T-helper 22 cell (primary cell): ENCODE data around the gene SLC6A7.

ENCODE experiments used
- DNase-seq: peaks from one replicate; pipeline ENCODE4 v3.0.0-alpha.2; 2020; ENCODE audit warnings: low read depth

Gene SLC6A7

DNA sequence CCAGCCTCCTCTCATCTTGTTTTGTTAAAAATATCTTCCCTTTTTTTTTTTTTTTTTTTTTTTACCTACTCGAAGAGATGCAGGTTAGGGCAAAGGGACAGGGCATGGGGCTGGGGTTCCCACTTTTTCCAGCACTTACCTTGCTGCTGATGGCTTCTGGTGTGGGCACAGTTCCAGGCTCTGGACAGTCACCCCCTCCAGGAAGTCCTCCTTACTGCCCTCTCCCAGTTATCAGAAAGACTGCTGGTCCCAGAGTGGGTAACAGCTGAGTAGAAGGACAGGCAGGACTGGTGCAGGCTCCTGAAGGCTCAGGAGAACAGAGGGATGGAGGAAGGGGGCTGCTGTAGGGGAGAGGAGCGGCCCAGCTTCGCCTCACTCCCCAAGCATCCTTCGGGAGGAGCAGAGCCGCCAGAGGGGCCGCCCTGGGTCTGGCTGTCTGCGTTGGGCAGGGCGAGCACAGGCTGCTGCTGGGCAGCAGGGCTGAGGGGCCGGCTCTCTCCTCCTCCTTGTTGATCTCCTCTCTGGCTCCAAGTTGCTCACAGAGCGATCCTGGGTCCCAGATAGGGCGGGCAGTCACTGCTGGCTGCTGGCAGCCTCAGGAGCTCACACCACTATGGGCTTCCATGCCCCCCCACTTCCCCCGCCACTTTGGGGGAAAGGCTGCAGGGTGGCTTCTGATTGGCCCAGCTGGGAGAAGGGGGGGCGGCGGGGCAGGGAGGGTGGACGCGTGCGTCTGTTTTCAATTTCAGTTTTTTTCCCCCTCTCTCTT lies 34.4 kb upstream of the SLC6A7 start, which contains the start of gene PDGFRB:
Gene PDGFRB (minus strand): TSS at position 588 of the 769 bp plus-strand sequence. CDS start 18,798 bp downstream, outside the sequence.
- no peak for DNase-seq

DNA sequence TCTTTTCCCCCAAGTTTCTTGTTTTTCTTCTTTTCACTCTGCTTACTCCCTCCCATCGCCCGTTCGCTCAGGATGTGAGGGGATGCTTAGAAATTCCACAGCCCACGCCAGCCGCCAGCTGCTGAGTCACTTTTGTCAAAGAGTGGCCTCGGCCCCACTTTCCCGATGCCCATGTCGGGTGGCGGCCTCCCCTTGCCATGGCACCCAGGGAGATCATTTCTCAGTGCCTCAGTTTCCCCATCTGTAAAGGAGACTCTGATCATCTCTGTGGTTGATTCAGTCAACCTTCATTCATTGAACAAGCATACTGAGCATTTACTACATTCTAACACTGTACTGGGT lies 33.9 kb upstream of the SLC6A7 start:
- DNase-seq = no peak

DNA sequence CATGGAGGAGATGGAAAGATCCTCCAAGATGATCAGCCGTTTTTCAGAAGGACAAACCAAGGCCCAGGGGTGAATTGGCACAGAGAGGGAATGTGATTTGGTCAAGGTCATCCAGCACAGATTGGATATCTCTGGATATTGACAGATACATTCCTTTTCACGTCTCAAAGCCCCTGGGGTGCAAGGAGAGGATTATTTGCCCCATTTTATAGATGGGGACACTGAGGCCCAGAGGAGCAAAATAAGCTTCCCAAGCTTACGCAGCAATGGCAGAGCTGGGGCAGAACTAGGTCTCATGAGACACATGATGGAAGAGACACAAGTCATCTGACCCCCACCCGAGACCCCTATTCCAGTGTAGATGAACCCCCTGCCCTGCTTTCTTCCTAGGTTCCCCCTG lies 33.3 kb upstream of the SLC6A7 start:
- DNase-seq = no peak

DNA sequence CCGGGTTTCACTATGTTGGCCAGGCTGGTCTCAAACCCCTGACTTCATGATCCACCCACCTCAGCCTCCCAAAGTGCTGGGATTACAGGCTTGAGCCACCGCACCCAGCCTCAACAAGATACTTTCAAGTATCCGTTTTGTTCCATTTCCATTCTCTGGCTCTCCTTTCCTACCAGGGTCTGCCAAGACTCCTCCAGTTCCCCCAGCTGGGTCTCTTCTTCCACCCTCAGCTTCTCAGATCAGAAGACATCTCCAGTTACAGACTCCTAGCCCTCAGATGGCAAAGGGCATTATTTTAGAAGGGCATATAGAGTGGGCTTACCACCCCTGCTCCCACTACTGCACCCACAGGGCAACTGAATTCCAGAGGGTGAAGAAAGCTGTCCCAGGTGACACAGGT lies 32.7 kb upstream of the SLC6A7 start:
- DNase-seq = no peak

DNA sequence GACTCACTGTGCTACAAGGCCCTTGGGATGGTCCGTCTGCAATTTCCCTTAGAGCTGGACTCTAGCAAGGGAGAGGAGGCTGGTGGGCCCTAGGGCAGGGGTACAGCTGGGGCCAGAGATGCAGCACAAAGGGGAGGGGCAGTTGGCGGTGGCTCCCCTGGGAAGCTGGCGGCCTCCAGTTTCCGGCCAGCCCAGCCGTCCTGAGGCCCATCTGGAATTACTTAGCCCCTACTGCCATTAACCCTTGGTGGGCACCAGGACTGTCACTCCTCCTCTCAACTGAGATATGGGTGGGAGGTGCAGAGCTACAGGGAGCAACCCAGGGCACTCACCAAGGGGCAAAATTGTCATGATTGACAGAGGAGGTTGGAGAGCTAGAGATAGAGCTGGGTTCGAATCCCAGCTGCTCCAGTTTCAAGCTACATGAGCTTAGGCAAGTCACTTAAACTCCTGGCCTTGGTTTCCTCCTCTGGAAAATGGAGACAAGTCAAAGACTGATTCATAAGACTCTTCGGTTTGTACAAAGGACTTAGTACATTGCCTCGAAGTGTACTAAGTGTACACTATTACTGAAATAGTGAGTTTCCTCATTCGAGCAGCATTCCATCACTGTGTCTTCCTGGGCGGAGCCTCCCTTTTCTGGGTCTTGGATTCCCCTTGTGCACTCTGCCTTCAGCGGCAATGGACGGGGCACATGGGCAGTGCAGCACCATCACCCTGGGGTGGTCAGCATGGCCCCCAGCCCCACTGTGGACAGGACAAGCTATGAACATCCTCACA lies 31.5 kb upstream of the SLC6A7 start:
- DNase-seq = no peak

DNA sequence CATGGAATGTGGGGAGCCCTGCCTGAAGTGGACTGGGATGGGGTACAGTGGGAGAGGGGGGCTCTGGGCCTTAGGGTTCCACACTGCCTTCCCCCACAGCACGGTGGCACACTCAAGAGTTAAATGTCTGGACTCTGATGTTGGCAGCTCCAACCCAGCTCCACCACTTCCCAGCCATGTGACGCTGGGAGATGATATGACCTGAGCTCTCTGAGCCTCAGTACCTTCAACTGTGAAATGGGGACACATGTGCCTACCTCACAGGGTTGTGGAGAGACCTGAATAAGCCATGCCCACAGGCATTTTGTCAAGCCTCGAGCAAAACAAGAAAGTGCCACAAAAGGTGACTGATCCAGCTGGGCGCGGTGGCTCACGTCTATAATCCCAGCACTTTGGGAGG lies 30.8 kb upstream of the SLC6A7 start:
- DNase-seq = no peak

DNA sequence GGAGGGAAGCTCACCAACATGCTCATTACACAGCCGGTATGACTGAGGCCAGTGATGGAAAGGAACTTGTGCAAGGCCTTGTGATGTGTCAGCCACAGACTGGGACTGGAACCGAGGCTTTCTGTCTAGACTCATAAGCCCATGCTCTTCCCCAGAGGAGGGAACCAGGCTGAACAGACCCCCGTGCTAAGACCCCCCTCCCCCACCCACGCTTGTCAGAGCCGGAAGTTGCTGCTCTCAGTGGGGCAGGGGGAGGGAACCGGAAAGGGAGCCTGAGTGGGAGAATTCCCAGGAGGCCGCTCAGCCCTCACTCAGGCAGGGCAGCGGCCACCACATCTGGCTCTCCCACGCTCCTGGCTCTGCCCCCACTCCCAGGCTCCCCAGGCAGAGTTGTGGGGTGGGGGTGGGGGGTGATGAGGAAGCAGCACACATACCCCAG lies 30.1 kb upstream of the SLC6A7 start:
- no peak for DNase-seq

DNA sequence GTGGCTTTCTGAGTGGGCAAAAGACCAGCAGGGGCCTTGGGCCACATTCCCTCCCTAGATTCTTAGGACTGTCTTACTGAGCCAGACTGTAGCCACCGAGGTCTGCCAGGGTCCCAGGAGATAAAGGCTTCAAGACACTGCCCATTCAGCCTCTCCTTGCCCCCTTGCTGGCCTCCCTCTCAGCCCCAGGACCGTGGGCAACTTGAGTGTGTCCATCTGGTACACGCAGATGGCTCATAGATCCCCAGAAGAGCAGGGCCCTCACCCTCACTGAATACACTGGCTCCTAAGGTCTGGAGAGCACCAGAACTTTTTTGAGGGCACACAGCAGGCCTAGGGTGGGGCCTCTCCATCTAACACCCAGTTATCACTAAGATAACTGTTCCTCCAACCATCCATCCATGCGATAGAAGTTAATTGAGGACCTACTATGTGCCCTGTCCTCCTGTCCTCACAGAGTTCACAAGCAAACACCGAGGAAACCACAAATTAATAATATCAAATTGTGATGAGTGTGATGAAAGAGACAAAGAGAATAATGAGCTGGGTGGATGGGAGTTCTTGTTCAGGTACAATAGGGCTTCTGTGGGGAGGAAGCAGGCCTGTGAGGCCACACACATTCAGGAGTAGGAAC lies 29.3 kb upstream of the SLC6A7 start:
- no peak for DNase-seq

DNA sequence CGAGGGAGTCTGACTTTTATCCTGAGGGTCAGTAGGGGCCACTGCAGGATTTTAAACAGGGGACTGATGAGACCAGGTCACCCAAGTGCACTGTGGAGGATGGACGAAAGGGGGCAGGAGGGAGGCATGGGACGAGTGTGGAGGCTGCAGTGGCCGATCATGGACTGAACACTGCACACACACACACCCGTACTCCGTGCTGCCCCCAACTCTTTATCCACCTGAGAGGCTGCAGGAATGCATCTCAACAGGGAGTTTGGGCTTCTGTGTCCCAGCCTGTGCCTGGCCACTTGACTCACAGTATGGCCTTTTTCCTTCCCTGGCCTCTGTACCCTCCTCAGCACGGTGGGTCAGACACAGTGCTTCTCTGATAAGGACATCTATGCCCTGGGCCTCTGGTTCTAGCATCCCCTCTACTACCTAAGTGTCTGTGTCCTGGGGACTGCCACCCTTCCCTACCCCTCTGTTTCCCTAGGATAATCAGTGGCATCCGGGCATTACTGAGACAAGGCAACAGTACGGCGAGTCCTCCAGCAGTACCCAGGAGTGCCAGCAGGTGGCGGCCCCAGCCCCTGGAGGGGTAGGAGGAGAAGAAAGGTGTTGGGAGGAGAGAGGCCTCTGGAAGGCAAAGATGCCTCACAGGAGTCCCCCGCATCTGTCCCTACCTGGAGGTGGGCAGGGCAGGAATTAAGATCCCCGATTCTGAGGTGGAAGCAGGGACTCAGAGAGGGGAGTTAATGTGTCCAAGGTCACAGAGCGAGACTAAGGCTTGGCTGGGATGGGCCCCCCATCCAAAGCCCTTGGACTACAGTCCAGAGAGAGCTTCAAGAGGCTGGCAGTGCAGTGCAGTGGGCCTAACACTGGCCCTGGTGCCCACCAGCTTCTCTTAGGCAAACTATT lies 28.4 kb upstream of the SLC6A7 start:
- DNase-seq = peak; percentile 11

DNA sequence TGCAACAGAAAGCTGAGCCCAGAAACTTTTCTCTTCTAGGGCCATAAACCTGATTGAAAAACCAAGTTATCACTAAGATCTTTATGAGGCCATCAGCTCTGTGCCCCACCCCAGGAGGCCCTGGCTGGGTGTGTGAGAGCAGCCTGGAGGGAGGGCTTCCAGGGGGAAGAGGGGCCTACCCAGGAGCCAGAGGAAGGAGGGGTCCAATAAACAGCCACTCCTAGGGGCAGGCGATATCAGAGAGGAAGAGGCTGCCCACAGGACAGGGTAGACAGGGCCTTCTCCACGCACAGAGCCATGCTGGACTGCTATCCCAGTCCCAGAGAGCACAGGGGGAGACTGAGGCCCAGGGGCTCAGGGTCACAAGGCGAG lies 27.7 kb upstream of the SLC6A7 start:
- no peak for DNase-seq

DNA sequence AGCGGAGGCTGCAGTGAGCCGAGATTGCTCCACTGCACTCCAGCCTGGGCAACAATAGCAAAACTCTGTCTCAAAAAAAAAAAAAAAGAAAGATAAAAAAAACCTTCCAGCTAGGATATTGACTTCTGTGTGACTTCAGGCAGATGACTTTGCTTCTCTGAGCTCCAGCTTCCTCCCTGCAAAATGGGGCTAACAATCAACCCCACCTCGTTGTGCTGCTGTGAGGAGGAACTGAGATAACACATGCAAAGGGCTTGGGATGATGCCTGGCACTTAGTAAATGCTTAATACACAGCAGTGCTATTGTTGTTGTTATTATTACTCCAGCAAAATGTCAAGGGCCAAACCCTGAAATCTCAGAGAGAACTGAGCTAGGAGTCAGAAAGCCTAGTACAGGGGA lies 26.8 kb upstream of the SLC6A7 start:
- DNase-seq = no peak

DNA sequence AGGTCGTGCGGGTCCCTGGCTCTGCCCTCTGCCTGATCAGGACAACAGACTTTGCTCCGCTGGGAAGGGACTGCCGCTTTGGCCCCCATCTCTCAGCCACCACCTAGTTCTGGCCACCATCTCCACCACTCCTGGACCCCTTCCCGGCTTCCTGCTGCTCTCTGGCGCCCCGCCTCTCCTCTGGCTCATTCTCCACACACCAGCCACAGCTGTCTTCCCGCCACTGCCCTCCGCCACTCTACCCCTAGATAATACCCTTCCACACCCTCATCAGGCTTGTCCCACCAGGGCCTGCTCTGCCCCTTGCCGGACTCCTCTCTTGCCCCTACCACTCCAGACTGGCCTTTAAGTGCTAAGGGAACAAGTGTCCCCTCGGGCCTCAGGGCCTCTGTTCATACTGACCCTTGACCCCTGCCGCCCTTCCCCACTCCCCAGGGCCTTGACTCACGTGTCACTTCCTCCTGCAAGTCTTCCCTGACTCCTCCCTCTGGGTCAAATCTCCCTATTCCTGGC lies 26.3 kb upstream of the SLC6A7 start:
- DNase-seq = no peak

DNA sequence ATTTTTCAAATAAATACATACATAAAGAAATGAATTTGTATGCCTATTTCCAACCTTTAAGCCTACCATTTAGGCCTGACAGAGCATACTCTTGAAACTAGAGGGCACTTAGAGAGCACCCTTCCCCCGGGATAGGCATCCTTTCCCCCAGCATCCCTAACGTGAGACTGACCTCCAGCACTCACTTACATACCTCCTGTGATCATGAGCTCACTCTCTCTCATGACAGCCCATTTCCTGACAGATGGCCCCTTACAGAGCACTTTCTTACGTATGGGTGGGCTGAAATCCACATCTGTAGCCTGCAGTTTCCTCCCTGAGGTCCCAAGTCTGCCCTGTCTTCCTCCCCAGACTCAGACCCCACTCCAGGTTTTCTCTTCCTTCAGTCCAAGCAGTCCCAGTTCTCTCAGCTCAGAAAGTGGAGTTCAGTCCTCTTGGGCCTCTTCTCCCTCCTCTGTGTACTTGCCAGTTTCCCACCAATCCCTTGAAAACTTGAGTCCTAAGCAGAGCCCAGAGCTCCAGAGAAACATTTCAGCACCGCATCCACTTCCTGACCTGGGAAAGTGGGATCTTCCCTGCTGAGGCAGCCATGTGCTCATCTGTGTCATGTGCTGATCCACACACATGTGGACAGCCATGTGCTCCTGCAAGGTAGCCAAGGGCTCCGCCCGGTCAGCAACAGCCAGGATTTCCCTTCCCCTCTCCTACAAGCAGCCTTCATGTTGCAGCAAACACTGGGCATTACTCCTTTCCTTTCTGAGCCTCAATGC lies 25.5 kb upstream of the SLC6A7 start:
- DNase-seq = no peak

DNA sequence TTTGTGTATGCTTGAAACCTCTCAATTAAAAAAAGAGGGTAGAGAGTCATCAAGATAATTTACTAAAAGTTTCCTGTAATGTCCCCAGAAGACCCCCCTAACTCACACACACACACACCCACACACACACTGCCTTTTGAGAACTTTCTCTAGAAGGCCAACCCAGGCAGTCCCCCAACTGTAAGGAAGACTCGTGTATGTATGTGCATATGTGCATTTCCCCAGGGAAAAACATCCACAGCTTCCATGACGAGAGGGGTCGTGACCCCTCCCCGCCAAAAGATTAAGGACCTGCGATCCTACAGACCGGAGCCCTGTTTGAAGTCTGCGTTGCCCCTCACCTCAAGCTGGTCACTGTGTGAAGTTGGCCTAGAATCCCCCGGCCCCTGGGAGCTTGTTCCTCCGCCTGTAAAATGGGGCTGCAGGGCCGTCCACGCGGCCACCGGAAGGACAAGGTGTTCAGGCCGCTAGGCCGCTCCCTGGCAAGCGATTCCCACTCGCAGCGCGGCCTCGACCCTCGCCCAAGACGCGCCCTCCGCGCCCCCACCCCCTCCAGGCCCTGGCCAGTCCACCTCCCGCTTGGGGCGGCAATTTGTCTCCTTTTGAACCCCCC lies 23.7 kb upstream of the SLC6A7 start:
- DNase-seq = no peak

DNA sequence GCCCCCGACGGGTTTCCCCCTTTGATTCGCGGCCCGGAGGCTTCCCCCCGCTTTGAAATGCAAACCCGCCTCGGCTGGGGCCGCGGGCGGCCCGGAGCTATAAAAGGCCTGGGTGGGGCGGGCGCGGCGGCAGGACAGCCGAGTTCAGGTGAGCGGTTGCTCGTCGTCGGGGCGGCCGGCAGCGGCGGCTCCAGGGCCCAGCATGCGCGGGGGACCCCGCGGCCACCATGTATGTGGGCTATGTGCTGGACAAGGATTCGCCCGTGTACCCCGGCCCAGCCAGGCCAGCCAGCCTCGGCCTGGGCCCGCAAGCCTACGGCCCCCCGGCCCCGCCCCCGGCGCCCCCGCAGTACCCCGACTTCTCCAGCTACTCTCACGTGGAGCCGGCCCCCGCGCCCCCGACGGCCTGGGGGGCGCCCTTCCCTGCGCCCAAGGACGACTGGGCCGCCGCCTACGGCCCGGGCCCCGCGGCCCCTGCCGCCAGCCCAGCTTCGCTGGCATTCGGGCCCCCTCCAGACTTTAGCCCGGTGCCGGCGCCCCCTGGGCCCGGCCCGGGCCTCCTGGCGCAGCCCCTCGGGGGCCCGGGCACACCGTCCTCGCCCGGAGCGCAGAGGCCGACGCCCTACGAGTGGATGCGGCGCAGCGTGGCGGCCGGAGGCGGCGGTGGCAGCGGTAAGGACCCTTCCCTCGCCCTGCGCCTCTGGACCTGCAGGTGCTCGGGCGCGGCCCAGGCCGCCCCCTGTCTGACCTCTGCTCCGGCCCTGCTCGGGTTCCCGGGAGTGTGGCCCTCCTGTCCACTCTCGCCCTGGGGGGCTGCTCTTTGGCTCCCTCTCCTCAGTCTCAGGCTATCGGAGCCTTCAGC lies 23.0 kb upstream of the SLC6A7 start, which contains the start of gene CDX1:
Gene CDX1 (plus strand): TSS at position 129 of the 862 bp plus-strand sequence. CDS start 99 bp downstream, at position 228.
- no peak for DNase-seq

DNA sequence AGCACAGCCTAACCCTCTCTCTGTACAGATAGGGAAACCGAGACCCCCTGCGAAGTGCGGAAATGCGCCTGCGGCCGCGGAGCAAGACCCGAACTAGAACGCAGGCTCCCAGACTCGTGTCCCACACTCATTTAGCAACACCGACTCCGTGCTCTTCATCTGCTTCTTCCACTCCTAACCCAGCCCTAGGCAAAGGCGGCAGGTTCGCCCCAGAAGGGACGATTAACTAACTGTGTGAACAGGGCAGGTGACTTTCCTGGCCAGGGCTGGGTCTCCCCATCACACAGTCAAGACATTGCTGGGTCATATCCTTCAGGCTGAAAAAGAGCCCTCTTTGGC lies 22.4 kb upstream of the SLC6A7 start:
- no peak for DNase-seq

DNA sequence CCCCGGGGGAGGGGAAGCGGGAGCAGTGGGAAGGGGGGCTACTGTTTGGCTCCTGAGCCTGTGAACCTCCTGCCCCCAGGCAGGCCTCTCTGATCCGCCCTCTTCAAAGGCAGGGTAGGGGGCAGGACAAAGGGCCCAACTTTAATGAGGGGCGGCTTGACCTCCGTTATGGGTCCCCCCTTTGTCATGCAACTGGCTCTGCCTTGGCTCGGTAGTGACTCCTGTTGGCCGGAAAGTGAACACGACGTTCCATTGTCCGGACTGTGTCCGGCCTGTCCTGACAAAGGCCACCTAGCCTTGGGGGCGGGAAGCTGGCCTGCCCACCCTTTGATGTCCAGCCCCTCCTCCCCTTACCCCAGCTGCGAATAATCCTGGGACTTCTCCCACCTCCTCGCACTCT lies 22.0 kb upstream of the SLC6A7 start:
- no peak for DNase-seq

DNA sequence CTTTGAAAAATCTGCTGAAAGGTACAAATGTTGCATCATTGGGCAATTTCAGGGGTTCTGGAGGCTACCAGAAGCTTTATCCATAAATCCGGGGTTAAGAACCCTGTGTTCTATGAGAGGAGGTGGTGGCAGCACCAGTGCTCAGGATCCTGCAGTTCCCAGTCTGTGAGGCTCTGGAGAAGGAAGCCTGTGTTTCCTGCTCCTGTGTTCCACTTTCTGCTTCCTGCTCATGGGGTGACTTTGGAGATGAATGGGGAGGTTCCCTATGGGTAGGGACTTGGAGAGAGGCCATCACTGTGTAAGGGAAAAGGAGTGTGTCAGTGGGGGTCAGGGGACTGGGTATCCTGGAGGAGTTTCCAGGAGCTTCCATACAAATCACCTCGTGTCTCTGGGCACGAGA lies 21.0 kb upstream of the SLC6A7 start:
- no peak for DNase-seq

DNA sequence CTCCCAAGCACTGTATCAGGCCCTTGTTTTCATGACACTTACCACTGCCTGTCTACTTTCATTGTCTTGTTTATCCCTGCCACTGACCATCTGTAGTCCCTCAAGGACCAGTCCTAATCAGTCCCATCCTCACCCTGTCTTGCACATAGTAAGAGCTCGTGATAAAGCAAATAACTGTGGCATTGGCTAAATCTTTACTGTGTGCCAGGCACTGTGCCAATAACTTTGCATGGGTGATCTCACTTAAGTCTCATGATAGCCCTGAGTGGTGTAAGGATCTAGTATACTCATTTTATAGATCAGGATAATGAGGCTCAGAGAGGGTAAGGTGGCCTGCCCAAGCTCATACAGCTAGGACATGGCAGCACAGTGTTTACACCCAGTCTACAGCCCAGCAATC lies 17.7 kb upstream of the SLC6A7 start:
- no peak for DNase-seq

DNA sequence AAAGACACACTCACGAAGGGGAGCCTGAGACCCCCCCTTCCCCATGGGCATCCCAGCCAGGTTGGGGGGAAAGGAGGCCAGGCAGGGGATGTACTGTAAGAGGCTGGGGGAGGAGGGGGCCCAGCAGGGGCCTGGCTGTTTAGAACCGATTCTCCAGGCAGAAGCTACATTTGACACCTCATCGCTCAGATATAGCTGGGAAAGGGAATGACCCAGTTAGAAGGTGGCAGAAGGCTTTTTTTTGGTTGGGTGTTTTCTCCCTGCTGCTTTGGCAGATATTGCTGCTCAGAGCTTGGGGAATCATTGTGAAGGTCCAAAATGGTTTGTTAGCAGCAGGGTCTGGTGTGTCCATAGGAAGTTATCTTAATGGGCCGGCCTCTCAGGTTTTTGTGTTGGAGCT lies 17.3 kb upstream of the SLC6A7 start:
- no peak for DNase-seq
